Gastroesophageal sphincter (tissue), 3 donors: Measurements from ENCODE around the gene STUM.

Source experiments
- EP300 ChIP-seq: sonication (generic); formaldehyde crosslinking; IDR thresholded peaks from one replicate; pipeline ENCODE4 v1.6.1; 2017; ENCODE audit warnings: antibody characterized with exemption, mild to moderate bottlenecking
- POLR2A ChIP-seq, 2 donors: fragments of 450-650 bp; IDR thresholded peaks; one replicate each; pipeline ENCODE4 v1.6.1; 2017; ENCODE audit warnings: antibody characterized with exemption in 2 of 2, mild to moderate bottlenecking in 2 of 2, moderate library complexity in 1 of 2
- TF ChIP-seq, protein P1 (sequence below), 4 experiments: fragments of 200-600 bp in 2 of 4; fragments of 450-650 bp in 2 of 4; sonication (generic) in 1 of 4; IDR thresholded peaks; one replicate each; pipeline ENCODE4 v1.5.1; 2017 to 2019; ENCODE audit warnings: antibody characterized with exemption in 4 of 4, mild to moderate bottlenecking in 2 of 4, moderate library complexity in 2 of 4

DNA sequence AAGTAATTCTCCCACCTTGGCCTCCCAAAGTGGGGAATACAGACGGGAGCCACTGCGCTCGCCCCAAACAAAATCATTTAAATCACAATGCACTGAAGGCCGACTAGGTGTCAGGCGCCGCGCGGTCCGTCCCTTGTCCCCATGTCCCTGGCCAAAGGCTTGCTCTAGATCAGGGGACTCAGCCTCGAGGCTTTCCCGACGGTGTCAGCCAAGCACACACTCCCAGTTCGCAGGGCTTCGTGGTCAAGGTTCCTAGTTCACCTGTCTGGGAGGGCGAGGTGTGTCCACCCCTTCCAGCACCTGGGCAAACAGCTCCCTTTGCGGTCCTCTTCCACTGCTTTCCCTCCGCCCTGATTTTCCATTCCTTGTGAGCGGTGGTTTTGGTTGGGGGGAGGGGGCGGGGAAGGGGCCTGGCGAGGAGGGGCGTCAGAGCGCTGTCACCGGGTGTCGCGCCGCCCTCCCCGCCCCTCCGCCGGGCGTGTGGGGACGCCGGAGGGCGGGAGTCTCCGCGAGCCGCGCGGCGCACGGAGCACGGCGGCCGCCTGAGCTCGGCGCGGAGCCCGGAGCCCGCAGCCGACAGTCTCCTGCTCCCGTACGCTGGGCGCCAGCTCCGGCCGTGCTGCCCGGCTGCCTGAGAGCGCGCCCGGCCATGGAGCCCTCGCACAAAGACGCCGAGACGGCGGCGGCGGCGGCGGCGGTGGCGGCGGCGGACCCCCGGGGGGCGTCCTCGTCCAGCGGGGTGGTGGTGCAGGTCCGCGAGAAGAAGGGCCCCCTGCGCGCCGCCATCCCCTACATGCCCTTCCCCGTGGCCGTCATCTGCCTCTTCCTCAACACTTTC is at the start of gene STUM:
- TF ChIP-seq, protein P1, sequence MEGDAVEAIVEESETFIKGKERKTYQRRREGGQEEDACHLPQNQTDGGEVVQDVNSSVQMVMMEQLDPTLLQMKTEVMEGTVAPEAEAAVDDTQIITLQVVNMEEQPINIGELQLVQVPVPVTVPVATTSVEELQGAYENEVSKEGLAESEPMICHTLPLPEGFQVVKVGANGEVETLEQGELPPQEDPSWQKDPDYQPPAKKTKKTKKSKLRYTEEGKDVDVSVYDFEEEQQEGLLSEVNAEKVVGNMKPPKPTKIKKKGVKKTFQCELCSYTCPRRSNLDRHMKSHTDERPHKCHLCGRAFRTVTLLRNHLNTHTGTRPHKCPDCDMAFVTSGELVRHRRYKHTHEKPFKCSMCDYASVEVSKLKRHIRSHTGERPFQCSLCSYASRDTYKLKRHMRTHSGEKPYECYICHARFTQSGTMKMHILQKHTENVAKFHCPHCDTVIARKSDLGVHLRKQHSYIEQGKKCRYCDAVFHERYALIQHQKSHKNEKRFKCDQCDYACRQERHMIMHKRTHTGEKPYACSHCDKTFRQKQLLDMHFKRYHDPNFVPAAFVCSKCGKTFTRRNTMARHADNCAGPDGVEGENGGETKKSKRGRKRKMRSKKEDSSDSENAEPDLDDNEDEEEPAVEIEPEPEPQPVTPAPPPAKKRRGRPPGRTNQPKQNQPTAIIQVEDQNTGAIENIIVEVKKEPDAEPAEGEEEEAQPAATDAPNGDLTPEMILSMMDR (IDR thresholded peaks at IDR 0.05) = peak in 1 of 4 experiments; percentile 18
- TF ChIP-seq POLR2A (IDR thresholded peaks at IDR 0.05) (no peak), EP300 (no peak)
